DOHH2 (cell line): Measurements from ENCODE around the gene MAPK8.

Experiments used
- H3F3A ChIP-seq: fragments of 200-600 bp; sonication (generic), shearing (Covaris generic); 2 replicates; pipeline ENCODE4 v1.6.0; 2016; ENCODE audit warnings: antibody characterized with exemption, mild to moderate bottlenecking; ENCODE audit not compliant: control insufficient read depth, insufficient read depth
- H3K27ac ChIP-seq: fragments of 200-600 bp; sonication (generic); 2 replicates; pipeline ENCODE4 v1.5.1; 2014; ENCODE audit warnings: low read depth, mild to moderate bottlenecking, low read length, moderate library complexity
- H3K27me3 ChIP-seq: fragments of 200-600 bp; sonication (generic); 2 replicates; pipeline ENCODE4 v1.6.1; 2014; ENCODE audit warnings: mild to moderate bottlenecking, low read length, mixed read lengths; ENCODE audit not compliant: control insufficient read depth
- H3K36me3 ChIP-seq: fragments of 200-600 bp; sonication (generic); 2 replicates; pipeline ENCODE4 v1.6.1; 2014; ENCODE audit warnings: mild to moderate bottlenecking, low read length, moderate library complexity, mixed read lengths; ENCODE audit not compliant: control insufficient read depth
- H3K4me1 ChIP-seq: fragments of 200-600 bp; sonication (generic); 2 replicates; pipeline ENCODE4 v1.6.1; 2014; ENCODE audit warnings: mild to moderate bottlenecking, low read length, mixed read lengths; ENCODE audit not compliant: control insufficient read depth
- H3K4me2 ChIP-seq: fragments of 200-600 bp; sonication (generic); 2 replicates; pipeline ENCODE4 v1.6.0; 2014; ENCODE audit warnings: mild to moderate bottlenecking, low read length, moderate library complexity
- H3K4me3 ChIP-seq: fragments of 200-600 bp; sonication (generic); 2 replicates; pipeline ENCODE4 v1.5.1; 2014; ENCODE audit warnings: mild to moderate bottlenecking, low read length, mixed read lengths
- H3K79me2 ChIP-seq: fragments of 200-600 bp; sonication (generic); 2 replicates; pipeline ENCODE4 v1.6.1; 2014; ENCODE audit warnings: mild to moderate bottlenecking, low read length, mixed read lengths; ENCODE audit not compliant: control insufficient read depth
- H3K9me2 ChIP-seq: fragments of 200-600 bp; sonication (generic); replicated peaks from 2 replicates; pipeline ENCODE4 v1.6.1; 2014; ENCODE audit warnings: mild to moderate bottlenecking, low read length, mixed read lengths; ENCODE audit not compliant: control insufficient read depth
- H3K9me3 ChIP-seq: fragments of 200-600 bp; sonication (generic); 2 replicates; pipeline ENCODE4 v1.6.1; 2014; ENCODE audit warnings: antibody characterized with exemption, low read length, mixed read lengths; ENCODE audit not compliant: control insufficient read depth, insufficient read depth
- H4K20me1 ChIP-seq: fragments of 200-600 bp; sonication (generic); 2 replicates; pipeline ENCODE4 v1.6.0; 2014; ENCODE audit warnings: low read depth, mild to moderate bottlenecking, antibody characterized with exemption, low read length, moderate library complexity; ENCODE audit not compliant: control insufficient read depth, insufficient read depth
- CTCF ChIP-seq: fragments of 200-600 bp; sonication (generic); IDR thresholded peaks from one replicate; pipeline ENCODE4 v1.5.1; 2014; ENCODE audit warnings: antibody characterized with exemption, mild to moderate bottlenecking, low read depth, low read length; ENCODE audit not compliant: poor library complexity, severe bottlenecking
- EZH2phosphoT487 ChIP-seq: fragments of 200-600 bp; sonication (generic); IDR thresholded peaks from 2 replicates; pipeline ENCODE4 v1.6.1; 2017; ENCODE audit warnings: borderline replicate concordance, mild to moderate bottlenecking, antibody characterized with exemption, low read length, moderate library complexity, mixed read lengths

Gene MAPK8

GRCh38 chr10:48440771-48441170, 134.3 kb downstream of the MAPK8 start:
- Histone ChIP-seq H4K20me1 (no peaks in the 10 kb centered on the region), H3K9me2 (no peaks in the 10 kb centered on the region), H3K4me2 (no peak overlapping the region), H3K4me3 (no peak overlapping the region), H3K27ac (no peak overlapping the region), H3K9me3 (no peaks in the 10 kb centered on the region), H3K4me1 (no peaks in the 10 kb centered on the region), H3K27me3 (no peaks in the 10 kb centered on the region; the same call in 1 of the 2 replicates), H3K79me2 (no peaks in the 10 kb centered on the region), H3K36me3 (no peaks in the 10 kb centered on the region), H3F3A (no peaks in the 10 kb centered on the region)
- no peak for TF ChIP-seq CTCF
- TF ChIP-seq EZH2phosphoT487 = no peak

- no peaks in the 10 kb centered on the region for H3K9me2 ChIP-seq
- H3K27me3 ChIP-seq = no peaks in the 10 kb centered on the region; the same call in 1 of the 2 replicates
- H3K4me1 ChIP-seq = no peaks in the 10 kb centered on the region
- no peaks in the 10 kb centered on the region for H3K9me3 ChIP-seq
- no peaks in the 10 kb centered on the region for H3K79me2 ChIP-seq
- H3K36me3 ChIP-seq = no peaks in the 10 kb centered on the region
- no peaks in the 10 kb centered on the region for H3F3A ChIP-seq
- no peak overlapping the region for H3K27ac ChIP-seq
- H4K20me1 ChIP-seq = no peaks in the 10 kb centered on the region
- no peak overlapping the region for H3K4me2 ChIP-seq
- no peak overlapping the region for H3K4me3 ChIP-seq
- TF ChIP-seq CTCF (no peak), EZH2phosphoT487 (no peak)
These were observed 135.8 kb downstream of the MAPK8 start for GRCh38 chr10:48442090-48442808.

- Histone ChIP-seq H3K27ac (no peak overlapping the region), H3K9me2 (no peaks in the 10 kb centered on the region), H3K4me3 (no peak overlapping the region), H4K20me1 (no peaks in the 10 kb centered on the region), H3K36me3 (no peaks in the 10 kb centered on the region), H3K79me2 (no peaks in the 10 kb centered on the region), H3K4me2 (no peak overlapping the region), H3K27me3 (no peaks in the 10 kb centered on the region; the same call in 1 of the 2 replicates), H3K9me3 (no peaks in the 10 kb centered on the region), H3K4me1 (no peaks in the 10 kb centered on the region), H3F3A (no peaks in the 10 kb centered on the region)
- TF ChIP-seq EZH2phosphoT487 (no peak), CTCF (no peak)
These were observed 136.3 kb downstream of the MAPK8 start for GRCh38 chr10:48442809-48443177.
